A673 (cell line): ENCODE measurements around the gene CD74.

ENCODE experiments used
- EZH2 ChIP-seq: fragments of 200-600 bp; sonication (generic); IDR thresholded peaks from 2 replicates; pipeline ENCODE4 v1.6.1; 2017; ENCODE audit warnings: borderline replicate concordance, low read depth, mild to moderate bottlenecking, mixed read lengths, antibody characterized with exemption, low read length; ENCODE audit not compliant: poor library complexity, severe bottlenecking
- TF ChIP-seq, protein P1 (sequence below): fragments of 300-800, 200-600 bp; sonication (generic); conservative IDR thresholded peaks from 2 replicates; pipeline ENCODE4 v1.5.1; 2017; ENCODE audit warnings: low read depth, mild to moderate bottlenecking, antibody characterized with exemption, low read length, moderate library complexity, mixed read lengths

DNA sequence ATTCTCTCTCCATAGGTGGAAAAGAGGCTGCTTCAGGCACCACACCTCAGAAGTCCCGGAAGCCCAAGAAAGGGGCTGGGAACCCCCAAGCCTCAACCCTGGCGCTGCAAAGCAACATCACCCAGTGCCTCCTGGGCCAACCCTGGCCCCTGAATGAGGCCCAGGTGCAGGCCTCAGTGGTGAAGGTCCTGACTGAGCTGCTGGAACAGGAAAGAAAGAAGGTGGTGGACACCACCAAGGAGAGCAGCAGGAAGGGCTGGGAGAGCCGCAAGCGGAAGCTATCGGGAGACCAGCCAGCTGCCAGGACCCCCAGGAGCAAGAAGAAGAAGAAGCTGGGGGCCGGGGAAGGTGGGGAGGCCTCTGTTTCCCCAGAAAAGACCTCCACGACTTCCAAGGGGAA, 16.4 kb downstream of the CD74 start:
- TF ChIP-seq, protein P1, sequence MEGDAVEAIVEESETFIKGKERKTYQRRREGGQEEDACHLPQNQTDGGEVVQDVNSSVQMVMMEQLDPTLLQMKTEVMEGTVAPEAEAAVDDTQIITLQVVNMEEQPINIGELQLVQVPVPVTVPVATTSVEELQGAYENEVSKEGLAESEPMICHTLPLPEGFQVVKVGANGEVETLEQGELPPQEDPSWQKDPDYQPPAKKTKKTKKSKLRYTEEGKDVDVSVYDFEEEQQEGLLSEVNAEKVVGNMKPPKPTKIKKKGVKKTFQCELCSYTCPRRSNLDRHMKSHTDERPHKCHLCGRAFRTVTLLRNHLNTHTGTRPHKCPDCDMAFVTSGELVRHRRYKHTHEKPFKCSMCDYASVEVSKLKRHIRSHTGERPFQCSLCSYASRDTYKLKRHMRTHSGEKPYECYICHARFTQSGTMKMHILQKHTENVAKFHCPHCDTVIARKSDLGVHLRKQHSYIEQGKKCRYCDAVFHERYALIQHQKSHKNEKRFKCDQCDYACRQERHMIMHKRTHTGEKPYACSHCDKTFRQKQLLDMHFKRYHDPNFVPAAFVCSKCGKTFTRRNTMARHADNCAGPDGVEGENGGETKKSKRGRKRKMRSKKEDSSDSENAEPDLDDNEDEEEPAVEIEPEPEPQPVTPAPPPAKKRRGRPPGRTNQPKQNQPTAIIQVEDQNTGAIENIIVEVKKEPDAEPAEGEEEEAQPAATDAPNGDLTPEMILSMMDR = no peak
- no peak for TF ChIP-seq EZH2
